ENCODE results near the gene PLXDC2.

- TF ChIP-seq POLR2AphosphoS5 (IDR thresholded peaks at IDR 0.05) (no peak), CTCF (IDR thresholded peaks at IDR 0.05) (no peak)
Observed at GRCh38 chr10:19902456-19902855, 86.2 kb downstream of the PLXDC2 start.
